Neural progenitor cell (in vitro differentiated cells): ENCODE measurements around the gene MED6. TPM values are rescaled to one million over a fixed set of nuclear protein-coding genes. Genes with fewer than 3 reads are reported as not detected.

Experiments used
- DNase-seq: peaks from one replicate; pipeline ENCODE4 v3.0.0-alpha.2; 2016; ENCODE audit warnings: low spot score
- H2AFZ ChIP-seq: fragments of 200-600 bp; sonication (generic); replicated peaks from 2 replicates; pipeline ENCODE4 v1.6.1; 2016; ENCODE audit warnings: antibody characterized with exemption
- H3F3A ChIP-seq: fragments of 200-600 bp; sonication (generic); 2 replicates; pipeline ENCODE4 v1.6.1; 2016; ENCODE audit warnings: antibody characterized with exemption, low read depth
- H3K27ac ChIP-seq: fragments of 200-600 bp; sonication (generic); 2 replicates; pipeline ENCODE4 v1.5.1; 2016; ENCODE audit warnings: mild to moderate bottlenecking
- H3K27me3 ChIP-seq: fragments of 200-600 bp; sonication (generic); 2 replicates; pipeline ENCODE4 v1.6.1; 2016; ENCODE audit warnings: mild to moderate bottlenecking, moderate library complexity
- H3K36me3 ChIP-seq: fragments of 200-600 bp; sonication (generic); 2 replicates; pipeline ENCODE4 v1.5.1; 2016
- H3K4me1 ChIP-seq: fragments of 200-600 bp; sonication (generic); 2 replicates; pipeline ENCODE4 v1.6.1; 2016; ENCODE audit warnings: mixed run types
- H3K4me2 ChIP-seq: fragments of 200-600 bp; sonication (generic); 2 replicates; pipeline ENCODE4 v1.6.1; 2016
- H3K4me3 ChIP-seq: fragments of 200-600 bp; sonication (generic); 2 replicates; pipeline ENCODE4 v1.5.1; 2016
- H3K79me2 ChIP-seq: fragments of 200-600 bp; sonication (generic); 2 replicates; pipeline ENCODE4 v1.6.1; 2016; ENCODE audit warnings: low read depth
- H3K9ac ChIP-seq: fragments of 200-600 bp; sonication (generic); 2 replicates; pipeline ENCODE4 v1.6.1; 2016
- H3K9me3 ChIP-seq: fragments of 200-600 bp; sonication (generic); 2 replicates; pipeline ENCODE4 v1.5.1; 2016; ENCODE audit warnings: low read depth
- H4K20me1 ChIP-seq: fragments of 200-600 bp; sonication (generic); 2 replicates; pipeline ENCODE4 v1.6.1; 2016; ENCODE audit warnings: low read depth
- H3K27ac Mint-ChIP-seq: 3 replicates; pipeline ENCODE4 v1.8.0; 2021; ENCODE audit warnings: mixed read lengths
- H3K27me3 Mint-ChIP-seq: 2 replicates; pipeline ENCODE4 v1.8.0; 2022; ENCODE audit warnings: low read depth, mild to moderate bottlenecking, inconsistent platforms, moderate library complexity, mixed read lengths; ENCODE audit not compliant: insufficient read depth
- H3K36me3 Mint-ChIP-seq: 3 replicates; pipeline ENCODE4 v1.8.0; 2021; ENCODE audit warnings: mixed read lengths
- H3K4me1 Mint-ChIP-seq: 3 replicates; pipeline ENCODE4 v1.8.0; 2021; ENCODE audit warnings: mixed read lengths
- H3K4me3 Mint-ChIP-seq: 3 replicates; pipeline ENCODE4 v1.8.0; 2021; ENCODE audit warnings: mild to moderate bottlenecking, moderate library complexity, mixed read lengths
- H3K9me3 Mint-ChIP-seq: 3 replicates; pipeline ENCODE4 v1.8.0; 2020; ENCODE audit warnings: mixed read lengths
- EZH2 ChIP-seq: fragments of 200-600 bp; sonication (generic); IDR thresholded peaks from 2 replicates; pipeline ENCODE4 v1.6.1; 2017; ENCODE audit warnings: antibody characterized with exemption, mild to moderate bottlenecking, moderate library complexity
- EZH2phosphoT487 ChIP-seq: fragments of 200-600 bp; sonication (generic); IDR thresholded peaks from 2 replicates; pipeline ENCODE4 v1.6.1; 2017; ENCODE audit warnings: antibody characterized with exemption
- small RNA-seq: library from RNA; depleted of rRNA; stranded (forward); fragments of <200 nt; gene quantifications from one replicate; pipeline ENCODE3, GENCODE V24; 2015
- total RNA-seq: library from RNA; depleted of rRNA; stranded (reverse); fragments of >200 nt; gene quantifications from 2 replicates; pipeline ENCODE4 v1.2.3, GENCODE V29; 2015; ENCODE audit warnings: low replicate concordance
- TF ChIP-seq, protein P1 (sequence below): fragments of 200-600 bp; sonication (generic); IDR thresholded peaks from 2 replicates; pipeline ENCODE4 v1.5.1; 2017; ENCODE audit warnings: antibody characterized with exemption, mild to moderate bottlenecking

MED6 gene
- total RNA-seq, 1 donor from 2014 or later, result 82.0 TPM

DNA sequence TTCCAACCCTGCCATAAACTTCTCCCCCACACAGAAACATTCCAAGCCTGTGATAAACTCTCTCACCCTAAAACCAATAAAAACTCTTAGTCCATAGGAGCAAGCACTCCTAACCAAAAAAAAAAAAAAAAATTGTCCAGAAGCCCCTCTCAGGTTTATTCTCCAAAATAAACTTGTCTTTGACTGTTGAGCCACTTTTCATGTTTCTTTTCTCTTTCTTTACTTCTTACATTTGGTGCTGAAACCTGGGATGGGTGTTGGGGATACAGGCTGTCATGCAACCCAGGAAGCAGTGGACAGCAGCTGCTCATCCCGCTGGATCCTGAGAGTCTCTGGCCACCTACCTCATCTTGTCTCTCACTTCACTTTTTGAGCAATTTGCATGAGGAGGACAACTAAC, 63.6 kb downstream of the MED6 start:
- Mint-ChIP-seq H3K27me3 (no peaks in the 10 kb centered on the region), H3K4me1 (peaks cover 8% of the 10 kb centered on the region), H3K27ac (no peak overlapping the region), H3K4me3 (peak overlapping the region; percentile 5), H3K36me3 (peaks cover 26% of the 10 kb centered on the region), H3K9me3 (peaks cover 40% of the 10 kb centered on the region)
- Histone ChIP-seq H3K9me3 (no peaks in the 10 kb centered on the region), H3K27me3 (no peaks in the 10 kb centered on the region), H3K4me2 (no peak overlapping the region), H3K9ac (no peak overlapping the region), H3K4me3 (no peak overlapping the region), H4K20me1 (no peaks in the 10 kb centered on the region), H2AFZ (no peak overlapping the region), H3K36me3 (peaks cover 7% of the 10 kb centered on the region), H3K4me1 (no peaks in the 10 kb centered on the region), H3F3A (no peaks in the 10 kb centered on the region), H3K27ac (no peak overlapping the region), H3K79me2 (no peaks in the 10 kb centered on the region)
- DNase-seq, result no peak
- TF ChIP-seq EZH2phosphoT487 (no peak), EZH2 (no peak)
- TF ChIP-seq, protein P1, sequence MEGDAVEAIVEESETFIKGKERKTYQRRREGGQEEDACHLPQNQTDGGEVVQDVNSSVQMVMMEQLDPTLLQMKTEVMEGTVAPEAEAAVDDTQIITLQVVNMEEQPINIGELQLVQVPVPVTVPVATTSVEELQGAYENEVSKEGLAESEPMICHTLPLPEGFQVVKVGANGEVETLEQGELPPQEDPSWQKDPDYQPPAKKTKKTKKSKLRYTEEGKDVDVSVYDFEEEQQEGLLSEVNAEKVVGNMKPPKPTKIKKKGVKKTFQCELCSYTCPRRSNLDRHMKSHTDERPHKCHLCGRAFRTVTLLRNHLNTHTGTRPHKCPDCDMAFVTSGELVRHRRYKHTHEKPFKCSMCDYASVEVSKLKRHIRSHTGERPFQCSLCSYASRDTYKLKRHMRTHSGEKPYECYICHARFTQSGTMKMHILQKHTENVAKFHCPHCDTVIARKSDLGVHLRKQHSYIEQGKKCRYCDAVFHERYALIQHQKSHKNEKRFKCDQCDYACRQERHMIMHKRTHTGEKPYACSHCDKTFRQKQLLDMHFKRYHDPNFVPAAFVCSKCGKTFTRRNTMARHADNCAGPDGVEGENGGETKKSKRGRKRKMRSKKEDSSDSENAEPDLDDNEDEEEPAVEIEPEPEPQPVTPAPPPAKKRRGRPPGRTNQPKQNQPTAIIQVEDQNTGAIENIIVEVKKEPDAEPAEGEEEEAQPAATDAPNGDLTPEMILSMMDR, result no peak

DNA sequence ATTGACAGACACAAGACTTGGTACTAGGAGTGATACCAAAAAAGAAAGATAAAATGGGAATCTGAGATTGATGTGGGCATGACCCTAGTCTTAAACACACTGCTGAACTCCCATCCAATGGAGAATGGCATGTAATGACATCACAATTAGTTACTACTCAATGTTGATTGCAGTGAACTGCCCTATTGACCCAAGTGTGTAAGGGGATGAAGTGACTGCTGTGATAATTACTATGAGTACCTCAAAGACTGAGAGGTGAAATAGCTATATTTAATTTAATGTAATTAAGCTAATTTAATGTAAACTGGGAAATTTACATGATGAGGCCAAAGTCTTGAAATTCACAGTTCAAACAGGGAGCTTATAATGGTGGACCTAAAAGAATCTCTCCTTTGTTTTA, 65.6 kb downstream of the MED6 start, which contains the start of gene ADAM20:
Gene ADAM20 (minus strand): TSS at position 101 of the 400 bp plus-strand sequence. CDS start 10,247 bp downstream, outside the sequence.
- peaks cover 8% of the 10 kb centered on the region for H3K4me1 Mint-ChIP-seq
- H2AFZ ChIP-seq, result no peak within 1 kb of the TSS
- no peak within 1 kb of the TSS for H3K4me2 ChIP-seq
- H3K4me1 ChIP-seq, result no peaks in the 10 kb centered on the region
- no peaks in the 10 kb centered on the region for H3F3A ChIP-seq
- H3K9me3 Mint-ChIP-seq, result peaks cover 38% of the 10 kb centered on the region
- H3K36me3 ChIP-seq, result peaks cover 7% of the 10 kb centered on the region
- no peak within 1 kb of the TSS for H3K4me3 Mint-ChIP-seq
- H3K79me2 ChIP-seq, result no peaks in the 10 kb centered on the region
- H3K9ac ChIP-seq, result no peak within 1 kb of the TSS
- DNase-seq, result no peak
- no peak within 1 kb of the TSS for H3K27ac Mint-ChIP-seq
- H3K27me3 ChIP-seq, result no peaks in the 10 kb centered on the region
- no peaks in the 10 kb centered on the region for H4K20me1 ChIP-seq
- no peak within 1 kb of the TSS for H3K27ac ChIP-seq
- H3K36me3 Mint-ChIP-seq, result peaks cover 26% of the 10 kb centered on the region
- H3K9me3 ChIP-seq, result no peaks in the 10 kb centered on the region
- H3K4me3 ChIP-seq, result no peak within 1 kb of the TSS
- H3K27me3 Mint-ChIP-seq, result no peaks in the 10 kb centered on the region
- no peak for TF ChIP-seq EZH2
- TF ChIP-seq EZH2phosphoT487, result no peak
- TF ChIP-seq, protein P1, result no peak

Small RNA genes within 50 kb of the gene (small RNA-seq; reads per million reads assigned to genes)
- gene RN7SL77P, result not detected

Other genes with a start within 250 kb of the MED6 start
- 51.0 and 116 TPM in 2 replicates for gene COX16, start 241.0 kb downstream of the MED6 start, total RNA-seq
- gene SYNJ2BP, start 183.6 kb downstream of the MED6 start, total RNA-seq, result 20.1 and 25.9 TPM in 2 replicates
- gene ADAM21, start 148.5 kb downstream of the MED6 start, total RNA-seq, result 0.12 and 0.80 TPM in 2 replicates
- gene ADAM20, start 65.7 kb downstream of the MED6 start, total RNA-seq, result 1.2 and 2.0 TPM in 2 replicates
- gene TTC9, start 41.3 kb upstream of the MED6 start, total RNA-seq, result 3.5 and 3.7 TPM in 2 replicates
- gene MAP3K9, start 208.9 kb upstream of the MED6 start, total RNA-seq, result 14.9 and 25.3 TPM in 2 replicates